Limb (tissue), 2 donors: ENCODE results near the gene SPATA16.
"Not testable (repeated sequence)": the region's sequence is repeated elsewhere in the genome, so short reads cannot be mapped to it uniquely, and the experiment has no call there.

Experiments used
- DNase-seq, 2 donors: peaks; one replicate each; pipeline ENCODE4 v3.0.0-alpha.2; 2016; ENCODE audit errors: extremely low spot score in 2 of 2

SPATA16 gene

DNA sequence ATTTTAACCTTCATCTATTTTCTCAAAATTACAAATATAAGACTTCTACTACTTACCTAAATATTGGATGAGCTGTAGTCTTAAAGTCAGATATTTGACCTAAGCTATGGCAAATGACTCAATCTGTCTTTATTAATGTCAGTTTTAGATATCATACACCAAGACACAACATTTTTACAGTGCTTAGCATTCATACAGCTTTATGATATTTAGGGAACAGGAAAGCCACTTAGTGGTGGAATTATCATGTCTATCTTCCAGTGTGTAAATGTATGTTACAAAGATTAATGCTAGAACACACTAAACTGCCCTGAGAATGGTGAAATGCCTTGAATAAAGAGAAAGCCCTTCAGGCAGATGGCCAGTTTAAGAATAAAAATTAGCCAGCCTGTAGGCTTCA, 135.0 kb downstream of the SPATA16 start:
- no peak for DNase-seq

DNA sequence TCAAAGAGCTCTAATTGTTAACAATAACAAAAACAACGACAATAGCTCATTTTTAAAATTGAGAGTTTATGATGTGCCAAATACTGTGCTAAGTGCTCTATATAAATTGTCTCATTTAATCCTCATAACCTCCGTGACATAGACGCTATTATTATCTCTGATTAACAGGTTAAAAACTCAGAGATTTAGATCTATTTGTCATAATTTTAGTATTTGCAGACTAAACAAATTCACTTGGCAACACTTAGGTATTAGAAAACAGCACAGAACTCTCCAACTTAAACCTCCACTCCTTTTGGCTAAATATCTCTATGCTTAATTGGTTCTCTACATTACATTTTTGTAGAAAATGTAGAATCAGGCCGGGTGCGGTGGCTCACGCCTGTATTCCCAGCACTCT, 136.4 kb downstream of the SPATA16 start:
- no peak for DNase-seq

DNA sequence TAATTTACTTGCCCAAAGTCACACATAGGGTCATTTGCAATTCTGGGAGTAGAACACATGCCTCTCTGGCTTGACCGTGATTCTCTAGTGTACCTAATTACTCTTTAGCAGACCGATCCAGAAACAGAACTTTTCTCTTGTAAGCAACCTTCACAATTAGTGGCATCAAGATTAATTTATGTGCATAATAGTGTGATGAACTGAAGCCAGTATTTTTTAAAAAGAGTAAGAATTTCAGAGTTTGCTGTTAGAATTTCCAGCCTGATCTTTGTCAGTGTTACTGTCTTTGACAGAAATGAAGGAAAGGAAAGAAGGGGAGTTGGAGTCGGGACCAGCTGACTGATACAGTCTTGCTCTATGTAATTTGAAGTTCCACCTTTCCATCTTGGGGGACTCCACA, 137.1 kb downstream of the SPATA16 start:
- DNase-seq = no peak

DNA sequence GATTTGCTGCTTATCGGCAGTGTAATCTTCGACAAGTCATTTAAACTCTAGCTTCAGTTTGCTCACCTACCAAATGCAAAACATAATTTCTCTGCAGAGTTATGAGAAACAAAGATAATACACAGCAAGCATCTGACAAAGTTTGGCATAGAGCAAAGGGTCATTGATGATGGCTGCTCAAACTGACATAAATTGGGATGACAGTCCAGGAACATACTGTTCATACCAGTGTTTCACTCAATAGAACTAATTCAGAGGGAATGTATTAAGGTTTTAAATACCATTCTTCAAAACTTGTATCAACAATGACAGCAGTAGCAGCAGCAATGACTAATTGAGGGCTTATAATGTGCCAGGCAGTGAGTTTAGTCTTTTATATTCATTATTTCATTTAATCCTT, 137.6 kb downstream of the SPATA16 start:
- DNase-seq = no peak

DNA sequence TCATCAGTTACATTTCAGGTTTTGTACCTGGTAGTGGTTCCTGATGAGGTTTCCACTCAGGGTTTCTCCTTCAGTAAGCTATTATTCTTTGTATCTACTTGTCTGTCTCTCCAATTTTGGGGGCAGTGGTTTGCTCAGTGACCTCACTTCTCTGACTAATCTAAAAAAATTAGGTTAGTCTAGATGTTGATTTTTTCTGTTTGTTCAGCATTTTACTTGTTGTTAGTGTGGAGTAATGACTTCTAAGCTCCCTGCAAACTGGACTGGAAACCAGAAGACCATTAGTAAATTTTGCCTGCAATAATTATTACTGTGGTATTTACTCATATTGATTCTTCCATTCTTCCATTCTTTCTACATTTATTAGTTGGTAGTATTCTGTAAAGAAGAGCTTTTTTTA, 139.4 kb downstream of the SPATA16 start:
- DNase-seq = no peak

DNA sequence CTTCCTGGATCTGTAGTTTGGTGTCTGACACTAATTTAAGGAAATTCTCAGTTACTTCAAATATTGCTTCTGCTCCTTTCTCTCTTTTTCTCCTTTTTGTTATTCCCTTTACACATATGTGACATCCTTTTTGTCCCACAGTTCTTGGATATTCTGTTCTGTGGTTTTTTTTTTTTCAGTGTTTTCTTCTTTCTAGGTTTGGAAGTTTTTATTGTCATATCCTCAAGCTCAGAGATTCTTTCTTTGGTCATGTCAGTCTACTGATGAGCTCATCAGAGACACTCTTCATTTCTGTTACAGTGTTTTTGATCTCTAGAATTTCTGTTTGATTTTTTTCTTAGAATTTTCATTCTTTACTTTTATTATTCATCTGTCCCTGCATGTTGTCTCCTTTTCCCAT, 140.5 kb downstream of the SPATA16 start:
- DNase-seq = no peak

DNA sequence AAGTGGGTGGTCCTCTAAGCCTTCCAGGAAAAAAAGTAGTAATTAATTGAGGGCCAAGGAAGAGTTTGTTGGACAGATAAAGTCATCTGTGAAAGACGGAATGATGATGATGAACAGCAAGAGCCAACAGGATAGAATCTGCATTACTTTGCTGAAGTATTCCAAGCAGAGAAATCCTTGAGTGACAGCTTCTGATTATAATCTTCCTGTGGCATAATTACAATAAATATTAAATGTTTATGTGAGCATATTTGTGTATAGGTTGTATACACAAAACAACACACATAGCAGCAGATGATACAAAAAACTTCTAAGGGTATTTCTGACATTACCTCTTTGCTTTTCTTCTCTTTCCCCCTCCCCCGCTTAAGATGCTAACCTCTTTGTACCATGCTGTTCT, 147.6 kb downstream of the SPATA16 start:
- DNase-seq = no peak

DNA sequence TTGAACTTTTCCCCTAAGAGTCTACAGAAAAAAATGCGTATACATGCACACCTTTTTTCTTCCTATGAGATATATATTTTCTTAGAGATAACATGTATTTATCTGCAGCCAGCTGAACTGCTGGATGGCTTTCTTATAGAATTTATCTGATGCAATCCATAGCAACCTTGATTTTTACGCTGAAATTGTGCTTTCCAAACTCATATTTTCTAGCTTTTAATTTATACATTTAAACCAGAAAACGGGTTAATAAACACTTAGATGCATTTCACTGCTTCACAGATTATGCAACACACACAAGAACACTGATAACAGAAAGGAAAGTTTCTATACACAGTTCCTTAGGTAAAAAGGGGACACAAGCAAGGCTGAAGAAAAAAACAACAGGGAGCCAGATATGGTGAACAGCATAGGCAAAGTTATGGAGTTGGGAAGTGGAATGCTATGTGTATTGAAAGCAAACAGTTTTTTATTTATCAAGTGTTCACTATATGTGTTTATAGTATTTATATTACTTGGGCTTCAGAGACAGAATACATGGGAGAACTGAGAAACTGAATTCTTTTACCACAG, 149.5 kb downstream of the SPATA16 start:
- no peak for DNase-seq

DNA sequence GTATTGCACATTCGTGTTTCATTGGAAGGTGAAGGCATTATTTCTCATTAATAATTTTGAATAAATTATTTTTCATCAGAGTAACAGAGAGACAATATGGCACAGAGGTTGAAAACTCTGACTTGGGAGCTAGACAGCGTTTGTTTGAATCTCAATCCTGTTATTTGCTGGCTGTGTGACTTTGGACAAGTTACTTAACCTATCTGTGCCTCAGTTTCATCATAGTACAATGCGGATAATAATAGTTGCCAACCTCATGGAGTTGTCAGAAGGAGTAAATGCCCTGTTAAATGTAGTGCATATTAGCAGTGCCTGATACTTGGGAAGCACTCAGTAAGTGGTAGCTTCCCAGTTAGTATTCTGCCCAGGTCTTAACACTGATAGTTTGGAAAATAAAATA, 151.7 kb downstream of the SPATA16 start:
- DNase-seq = no peak

DNA sequence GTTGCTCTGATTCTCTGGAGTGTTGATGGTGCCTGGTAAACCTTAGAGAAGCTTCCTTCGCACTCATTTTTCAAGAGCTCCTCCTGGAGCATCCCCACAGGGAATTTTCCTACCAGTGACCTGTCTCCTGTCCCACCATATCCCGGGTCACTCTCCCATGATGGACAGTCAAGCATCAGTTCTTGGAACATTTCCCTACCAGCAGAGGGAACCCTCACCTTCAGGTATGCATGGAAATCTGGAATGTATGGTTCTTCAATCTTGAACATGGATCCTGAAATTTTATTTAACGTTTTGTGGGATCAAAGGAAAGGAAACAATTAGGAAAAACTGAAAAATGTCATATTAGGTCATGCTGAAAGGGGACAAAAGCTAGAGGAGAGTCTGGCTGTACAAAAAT, 153.8 kb downstream of the SPATA16 start:
- no peak for DNase-seq

DNA sequence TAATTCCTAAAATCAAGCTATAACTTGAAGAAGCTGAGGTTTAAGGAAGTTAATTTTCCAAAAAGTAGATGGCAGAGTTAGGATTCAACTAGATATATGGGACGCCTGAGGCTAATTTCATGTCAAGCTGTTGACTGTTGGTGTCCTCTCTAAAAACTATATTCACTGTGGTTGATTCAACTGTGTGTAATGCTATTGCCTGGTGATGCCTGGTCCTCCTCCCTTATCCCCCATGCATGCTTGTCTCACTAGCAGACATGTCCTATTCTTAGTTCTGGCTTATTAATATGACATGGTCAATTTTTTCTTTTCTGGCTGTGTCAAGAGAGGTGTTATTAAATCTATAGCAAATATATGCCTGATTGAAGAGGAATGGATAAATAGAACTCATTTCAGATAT, 156.1 kb downstream of the SPATA16 start:
- no peak for DNase-seq

DNA sequence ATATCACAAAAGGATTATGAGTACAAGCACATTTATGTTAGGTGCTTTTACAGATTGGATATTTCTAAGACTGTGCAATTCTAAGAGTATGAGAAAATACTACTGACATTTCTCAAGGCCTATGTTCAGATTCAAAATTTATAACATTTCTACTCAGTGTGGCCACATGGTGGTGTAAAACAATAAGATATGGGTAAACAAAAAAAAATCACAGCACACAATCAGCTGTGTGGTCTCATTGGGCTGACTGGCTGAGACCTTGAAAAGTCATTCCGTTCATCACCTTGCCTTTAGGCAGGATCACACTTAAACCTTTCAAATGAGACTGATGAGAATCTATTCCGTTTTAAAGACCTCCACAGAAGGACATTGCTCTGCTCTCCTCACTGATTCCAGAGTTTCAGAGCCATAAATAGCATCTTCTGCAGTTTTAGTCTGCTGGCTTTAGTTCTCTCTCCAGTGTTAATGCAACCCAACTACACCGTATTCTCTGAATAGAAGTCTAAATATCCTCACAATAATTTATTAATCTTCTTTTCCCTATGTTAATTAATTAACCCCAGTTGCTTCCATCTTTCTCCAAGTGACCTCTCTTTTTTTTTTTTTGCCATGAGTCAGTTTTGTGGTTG, 158.2 kb downstream of the SPATA16 start:
- no peak for DNase-seq

DNA sequence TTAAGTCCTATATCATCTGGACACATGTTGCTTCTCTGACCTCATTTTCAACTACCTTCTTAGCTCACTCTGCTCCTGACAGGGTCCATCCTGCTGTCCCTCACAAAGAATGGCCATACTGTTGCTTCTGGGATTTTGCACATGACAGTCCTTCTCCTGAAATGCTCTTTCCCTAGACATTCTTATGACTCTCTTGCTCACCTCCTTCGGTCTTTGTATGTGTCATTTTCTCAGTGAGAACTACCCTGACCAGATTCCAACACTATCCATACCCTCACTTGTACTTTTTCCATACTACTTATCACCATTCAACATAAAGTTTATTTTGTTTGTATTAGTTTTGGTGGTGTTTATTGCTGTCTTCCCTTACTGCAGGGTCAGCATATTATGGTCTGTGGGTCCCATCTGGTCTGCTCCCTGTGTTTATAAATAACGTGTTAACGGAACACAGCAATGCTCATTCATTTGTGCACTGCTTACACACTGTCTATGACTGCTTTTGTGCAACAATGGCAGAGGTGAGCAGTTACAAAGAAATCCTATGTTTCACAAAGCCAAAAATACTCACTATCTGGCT, 159.5 kb downstream of the SPATA16 start:
- DNase-seq = no peak

DNA sequence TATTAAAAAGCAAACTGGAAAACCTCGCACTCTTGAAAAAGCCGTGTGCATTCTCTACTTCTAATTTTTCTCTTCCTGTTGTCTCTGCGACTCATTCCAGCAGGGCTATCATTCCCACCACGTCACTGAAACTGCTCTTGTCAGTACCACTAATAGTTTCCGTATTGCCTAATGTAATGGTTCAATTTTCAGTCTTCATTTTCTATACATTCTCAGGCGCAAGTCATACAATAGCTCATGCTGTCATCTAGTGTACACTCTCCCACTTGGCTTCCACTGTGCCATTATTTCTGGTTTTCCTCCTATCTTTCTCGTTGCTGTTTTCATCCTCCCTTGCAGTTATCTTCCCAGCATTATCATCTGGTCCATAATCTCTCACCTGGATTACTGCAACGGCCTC, 160.2 kb downstream of the SPATA16 start:
- no peak for DNase-seq

DNA sequence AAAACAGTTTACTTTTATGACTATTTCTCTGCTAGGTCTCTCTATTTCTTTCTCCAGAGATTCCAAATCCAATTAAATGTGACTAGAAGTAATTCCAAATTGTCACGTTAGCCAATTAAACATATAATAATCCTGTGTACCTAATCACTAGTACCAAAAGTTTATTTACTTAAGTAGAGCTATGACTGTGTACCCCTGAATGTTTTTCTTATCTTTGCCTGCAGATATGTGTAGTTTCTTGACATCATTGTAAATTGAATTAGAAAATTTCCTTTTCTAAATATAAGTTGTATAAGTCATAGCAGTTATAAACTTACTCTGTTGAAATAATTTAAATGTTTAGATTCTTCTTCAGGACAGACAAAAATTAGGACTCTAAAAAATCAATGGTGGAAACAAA, 163.3 kb downstream of the SPATA16 start:
- DNase-seq = no peak

DNA sequence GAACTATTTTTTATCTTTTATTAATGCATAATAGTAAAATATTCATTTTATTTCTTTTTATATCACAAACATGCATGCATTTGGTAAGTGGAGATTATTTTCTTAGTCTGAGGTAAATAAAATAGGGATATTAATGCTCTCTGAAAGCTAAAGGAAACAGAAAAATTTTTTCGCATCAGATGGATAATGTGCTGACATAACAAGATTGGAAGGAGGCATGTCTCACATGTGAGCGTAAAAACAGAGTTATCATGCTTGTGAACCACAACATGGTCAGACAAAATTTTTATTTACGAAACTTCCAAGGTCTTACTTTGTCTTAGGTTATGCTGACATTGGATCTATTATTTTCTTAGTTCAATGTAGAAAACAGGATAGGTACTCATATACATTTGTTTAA, 166.1 kb downstream of the SPATA16 start:
- no peak for DNase-seq

DNA sequence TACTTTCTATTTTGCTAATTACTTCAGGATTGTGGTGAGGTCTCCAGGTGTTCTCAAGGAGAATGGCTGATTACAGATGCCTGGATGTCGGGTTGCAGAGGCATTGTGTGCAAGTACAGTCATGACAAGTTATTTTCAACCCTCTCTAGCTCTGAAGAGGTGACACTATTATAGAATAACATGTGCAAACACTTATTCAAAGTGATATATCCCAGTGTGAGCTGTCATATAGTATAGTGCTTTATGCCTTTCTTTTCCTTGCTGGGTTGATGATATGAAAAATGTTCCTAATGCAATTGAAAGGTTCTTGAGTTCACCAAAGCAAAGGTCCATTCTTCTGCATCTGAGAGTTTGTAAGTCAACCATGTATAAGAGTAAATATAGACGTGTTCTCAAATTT, 167.2 kb downstream of the SPATA16 start:
- no peak for DNase-seq

DNA sequence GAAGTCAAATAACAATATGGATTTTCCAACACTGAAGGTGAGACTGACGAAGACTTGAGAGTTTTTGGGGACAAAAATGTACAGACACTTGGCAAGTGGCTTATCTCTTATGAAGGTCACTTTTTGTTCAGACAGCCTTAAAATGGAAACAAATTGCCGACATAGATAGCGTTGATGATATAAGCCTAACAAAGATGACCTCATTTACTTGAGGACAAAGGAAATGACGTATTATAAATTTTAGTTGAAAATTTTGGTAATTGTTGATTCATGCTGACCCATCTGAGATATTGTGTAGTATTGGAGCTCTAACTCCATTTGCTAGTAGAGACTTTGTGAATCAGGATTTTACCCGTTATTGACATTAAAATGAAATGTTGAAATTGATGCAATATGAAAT, 168.3 kb downstream of the SPATA16 start:
- DNase-seq = no peak

DNA sequence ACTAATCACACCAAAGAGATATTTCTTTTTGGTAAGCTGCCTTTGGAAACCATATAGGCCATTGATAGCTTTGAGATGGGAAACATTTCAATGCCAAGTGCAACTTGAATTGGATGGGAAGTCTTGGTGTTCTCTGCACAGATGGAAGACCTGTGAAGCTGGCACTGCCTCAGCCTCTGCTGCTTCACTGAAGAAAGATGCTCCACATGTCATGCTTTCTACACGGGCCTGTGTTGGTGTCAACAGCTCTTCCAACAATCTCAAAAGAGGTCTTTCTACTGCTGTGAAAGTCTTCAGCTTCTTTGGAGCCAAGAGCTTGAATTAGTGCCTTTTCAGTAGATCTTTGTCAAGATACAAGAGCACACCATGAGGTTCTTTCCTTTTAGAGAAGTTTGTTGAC, 169.0 kb downstream of the SPATA16 start:
- no peak for DNase-seq

DNA sequence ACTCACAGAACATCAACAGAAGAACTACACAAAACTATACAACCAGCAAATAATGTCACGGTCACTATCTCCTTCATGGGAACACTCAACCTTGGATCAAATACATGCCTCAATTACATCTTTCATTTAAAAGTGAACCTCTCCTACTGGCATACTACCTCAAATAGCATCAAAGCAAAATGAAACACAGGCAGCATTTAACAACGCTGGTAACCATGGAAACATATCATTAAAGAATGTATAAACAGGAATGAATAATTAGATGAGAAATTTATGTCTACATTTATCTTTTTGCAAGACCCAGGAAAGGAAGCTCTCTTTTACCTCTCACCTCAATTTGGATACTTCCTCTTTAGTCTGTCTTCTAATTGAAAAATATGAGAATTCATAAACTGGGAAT, 172.4 kb downstream of the SPATA16 start:
- DNase-seq = no peak

DNA sequence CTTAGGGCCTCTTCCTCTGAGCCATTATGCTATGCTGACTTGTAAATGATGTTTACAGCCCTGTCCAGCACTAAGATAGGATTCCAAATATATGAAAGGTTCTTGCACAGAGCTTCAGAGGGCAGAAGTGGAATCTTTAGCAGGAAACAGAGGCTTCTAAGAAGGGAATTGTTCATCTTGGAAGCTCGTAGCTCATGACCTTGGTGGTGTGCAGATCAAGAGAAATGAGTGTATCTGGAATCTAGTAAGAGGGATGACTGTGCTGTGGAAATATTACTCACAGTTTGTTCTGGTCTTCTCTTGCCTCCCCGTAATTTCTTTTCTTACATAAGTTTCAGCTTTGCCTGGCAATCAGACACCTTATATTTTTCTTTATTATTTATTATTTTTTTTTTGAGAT, 175.8 kb downstream of the SPATA16 start:
- DNase-seq = no peak

DNA sequence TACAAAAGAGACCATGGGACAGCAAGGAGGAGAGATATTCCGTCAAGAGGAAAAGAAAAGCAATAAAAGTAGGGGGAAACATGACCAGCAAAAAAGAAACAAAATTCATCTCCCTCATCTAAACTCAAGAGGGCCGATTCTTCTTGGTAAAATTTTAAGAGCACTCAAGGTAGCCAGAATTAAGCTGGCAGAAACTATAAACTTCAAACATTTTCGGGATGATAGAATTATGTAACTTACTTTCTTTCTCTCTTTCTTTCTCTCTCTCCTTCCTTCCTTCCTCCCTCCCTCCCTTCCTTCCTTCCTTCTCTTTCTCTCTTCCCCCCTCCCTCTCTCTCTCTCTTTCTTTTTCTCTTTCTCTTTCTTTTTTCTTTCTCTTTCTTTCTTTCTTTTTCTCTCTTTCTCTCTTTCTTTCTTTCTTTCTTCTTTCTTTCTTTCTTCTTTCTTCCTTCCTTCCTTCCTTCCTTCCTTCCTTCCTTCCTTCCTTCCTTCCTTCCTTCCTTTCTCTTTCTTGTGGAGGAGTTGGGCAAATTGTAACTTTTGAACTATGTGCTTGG, 180.3 kb downstream of the SPATA16 start:
- DNase-seq = not testable (repeated sequence)

DNA sequence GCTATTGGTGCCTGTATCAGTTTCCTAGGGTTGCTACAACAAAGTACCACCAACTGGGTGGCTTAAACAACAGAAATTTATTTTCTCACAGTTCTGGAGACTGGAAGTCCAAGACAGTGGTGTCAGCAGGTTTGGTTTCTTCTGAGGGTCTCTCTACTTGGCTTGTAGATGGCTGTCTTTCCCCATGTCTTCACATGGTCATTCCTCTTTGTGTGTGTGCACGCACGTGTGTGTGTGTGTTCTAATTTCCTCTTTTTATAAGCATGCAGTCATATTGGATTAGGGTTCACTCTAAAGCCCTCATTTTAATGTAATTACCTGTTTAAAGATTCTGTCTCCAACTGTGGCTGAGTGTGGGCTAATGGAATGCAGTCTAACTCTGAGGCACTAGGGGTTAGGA, 182.5 kb downstream of the SPATA16 start:
- DNase-seq = no peak
